Activated B cell treated with CpG ODN at 0.5 μM for 24 hours (primary cell): ENCODE results near the gene KDM6A. TPM values are rescaled to one million over a fixed set of nuclear protein-coding genes. Genes with fewer than 3 reads are reported as not detected.
A peak's percentile ranks its signal among the peaks of the same experiment; 100 is the strongest.

Experiments
- ATAC-seq: fragments of 200-7000 bp; cut with Tn5 transposase; one replicate; pipeline ENCODE4 v1.10.0; 2021; ENCODE audit warnings: low read depth, mild to moderate bottlenecking, moderate library complexity
- CTCF ChIA-PET: fragments of 350-600 bp; sonication (Branson Sonifier 250); formaldehyde crosslinking; loops from one replicate; lab custom pipeline; 2021; ENCODE audit warnings: antibody characterized with exemption; lab: Charles Lee
- POLR2A ChIA-PET: fragments of 350-600 bp; sonication (Branson Sonifier 250); formaldehyde crosslinking; loops from one replicate; lab custom pipeline; 2021; ENCODE audit warnings: antibody characterized with exemption; lab: Charles Lee
- DNase-seq: peaks from one replicate; pipeline ENCODE4 v3.0.0; 2022
- H3K27ac Mint-ChIP-seq: one replicate; pipeline ENCODE4 v1.8.0; 2020; ENCODE audit warnings: mixed read lengths
- H3K27me3 Mint-ChIP-seq: one replicate; pipeline ENCODE4 v1.8.0; 2021; ENCODE audit warnings: mixed read lengths
- H3K36me3 Mint-ChIP-seq: one replicate; pipeline ENCODE4 v1.8.0; 2021; ENCODE audit warnings: low read depth, mixed read lengths
- H3K4me1 Mint-ChIP-seq: one replicate; pipeline ENCODE4 v1.8.0; 2021; ENCODE audit warnings: mixed read lengths
- H3K4me3 Mint-ChIP-seq: one replicate; pipeline ENCODE4 v1.8.0; 2020; ENCODE audit warnings: mild to moderate bottlenecking, mixed read lengths
- H3K9me3 Mint-ChIP-seq: one replicate; pipeline ENCODE4 v1.8.0; 2020; ENCODE audit warnings: mixed read lengths
- CTCF ChIP-seq: fragments of 200-600 bp; IDR thresholded peaks from one replicate; pipeline ENCODE4 v1.8.0; 2022; ENCODE audit warnings: antibody characterized with exemption, mild to moderate bottlenecking
- intact Hi-C: fragments of 100-400 bp; cut with micrococcal nuclease; formaldehyde crosslinking; loops from one replicate; pipeline ENCODE4 v1.15.1; 2024
- total RNA-seq: library from RNA; stranded (reverse); gene quantifications from 2 replicates; pipeline ENCODE4 v1.2.3, GENCODE V29; 2022

Gene KDM6A
- total RNA-seq, 1 donor from 2014 or later = 36.0 TPM

- H3K27ac Mint-ChIP-seq = no peak overlapping the region
- DNase-seq (no peak), ATAC-seq (no peak)
- TF ChIP-seq CTCF = no peak
- H3K9me3 Mint-ChIP-seq = peaks cover 2% of the 10 kb centered on the region
- CTCF ChIA-PET = no interaction called here
- peaks cover 80% of the 10 kb centered on the region for H3K4me1 Mint-ChIP-seq
- POLR2A ChIA-PET = interaction anchor here (1.8 kb wide), 1 partner anchor 32 kb away, joined by 8 read pairs; the partner anchor contains the start of gene KDM6A
- H3K27me3 Mint-ChIP-seq = no peaks in the 10 kb centered on the region
- no peak overlapping the region for H3K4me3 Mint-ChIP-seq
- no peaks in the 10 kb centered on the region for H3K36me3 Mint-ChIP-seq
- intact Hi-C loops = loop anchor here (5.0 kb wide), 1 partner anchor 32 kb away; the partner anchor contains the start of gene KDM6A
Observed at GRCh38 chrX:44904542-44905115, 31.6 kb downstream of the KDM6A start.

- peak overlapping the region; percentile 53 for H3K4me3 Mint-ChIP-seq
- intact Hi-C loops = loop anchor here (2.0 to 5.0 kb wide), 2 partner anchors 15 to 34 kb away; partner anchors contain the start of gene KDM6A
- no peaks in the 10 kb centered on the region for H3K36me3 Mint-ChIP-seq
- peak overlapping the region; percentile 76 for H3K27ac Mint-ChIP-seq
- peaks cover 71% of the 10 kb centered on the region for H3K4me1 Mint-ChIP-seq
- CTCF ChIA-PET = no interaction called here
- ATAC-seq = peak; percentile 67
- POLR2A ChIA-PET = interaction anchor here (1.8 kb wide), 1 partner anchor 33 kb away, joined by 8 read pairs; the partner anchor contains the start of gene KDM6A
- peaks cover 2% of the 10 kb centered on the region for H3K9me3 Mint-ChIP-seq
- DNase-seq = no peak
- H3K27me3 Mint-ChIP-seq = no peaks in the 10 kb centered on the region
- no peak for TF ChIP-seq CTCF
Observed at GRCh38 chrX:44906041-44906440, 33.1 kb downstream of the KDM6A start.

GRCh38 chrX:44906542-44906941 is 33.6 kb downstream of the KDM6A start:
- peaks cover 2% of the 10 kb centered on the region for H3K9me3 Mint-ChIP-seq
- ChIA-PET CTCF (no interaction called here), POLR2A (interaction anchor here (1.8 kb wide), 1 partner anchor 34 kb away, joined by 8 read pairs; the partner anchor contains the start of gene KDM6A)
- H3K27me3 Mint-ChIP-seq = no peaks in the 10 kb centered on the region
- H3K4me3 Mint-ChIP-seq = peak overlapping the region; percentile 62
- intact Hi-C loops = loop anchor here (2.0 to 5.0 kb wide), 2 partner anchors 14 to 34 kb away; partner anchors contain the start of gene KDM6A
- DNase-seq (no peak), ATAC-seq (peak; percentile 26)
- peak overlapping the region; percentile 76 for H3K27ac Mint-ChIP-seq
- no peaks in the 10 kb centered on the region for H3K36me3 Mint-ChIP-seq
- peaks cover 67% of the 10 kb centered on the region for H3K4me1 Mint-ChIP-seq
- no peak for TF ChIP-seq CTCF

GRCh38 chrX:44908153-44908552 is 35.2 kb downstream of the KDM6A start:
- peak overlapping the region; percentile 73 for H3K27ac Mint-ChIP-seq
- no peak overlapping the region for H3K4me3 Mint-ChIP-seq

More at GRCh38 chrX:44908153-44908552, 35.2 kb downstream of the KDM6A start:
- ATAC-seq (no peak), DNase-seq (no peak)
- no peaks in the 10 kb centered on the region for H3K27me3 Mint-ChIP-seq
- no peaks in the 10 kb centered on the region for H3K36me3 Mint-ChIP-seq
- TF ChIP-seq CTCF = no peak
- ChIA-PET CTCF (no interaction called here), POLR2A (interaction anchor here (0.9 to 1.0 kb wide), 2 partner anchors 32 to 35 kb away, joined by 4 to 6 read pairs; partner anchors contain the start of gene KDM6A)
- peaks cover 1% of the 10 kb centered on the region for H3K9me3 Mint-ChIP-seq
- H3K4me1 Mint-ChIP-seq = peaks cover 65% of the 10 kb centered on the region
- intact Hi-C loops = loop anchor here (5.0 kb wide), 1 partner anchor 36 kb away; the partner anchor contains the start of gene KDM6A
